HG02852 (cell line): ENCODE measurements around the gene KRTAP20-3.

Experiments
- ATAC-seq: cut with Tn5 transposase; IDR thresholded peaks from one replicate; pipeline ENCODE4 v1.9.1; 2021; ENCODE audit warnings: mild to moderate bottlenecking, moderate library complexity; ENCODE audit not compliant: unreplicated experiment

Gene KRTAP20-3

DNA sequence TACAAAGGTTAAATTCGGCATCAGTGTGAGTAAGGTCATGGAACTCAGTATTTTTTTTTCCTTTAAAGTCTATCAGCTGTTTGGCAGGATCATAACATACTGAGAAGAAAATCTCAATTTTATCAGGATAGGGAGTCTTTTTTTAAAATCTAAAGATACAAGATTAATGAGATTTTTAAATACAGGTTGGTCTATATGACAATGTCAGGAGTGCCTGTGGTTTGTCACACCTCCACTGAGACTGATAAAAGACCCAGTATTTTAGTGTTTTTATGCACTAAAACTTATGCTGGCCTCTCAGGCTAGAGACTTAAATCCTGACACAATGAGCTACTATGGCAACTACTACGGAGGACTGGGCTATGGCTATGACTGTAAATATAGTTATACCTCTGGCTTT lies at the start of gene KRTAP20-3:
Gene KRTAP20-3, plus strand, starts transcription at position 301 of the 400 bp plus-strand sequence.
- no peak for ATAC-seq

GRCh38 chr21:30598802-30599201 lies 43.9 kb upstream of the KRTAP20-3 start, which contains the start of gene KRTAP6-2:
Gene KRTAP6-2 (minus strand): TSS chr21:30598902. CDS start chr21:30598874, 28 bp downstream.
- ATAC-seq = no peak

DNA sequence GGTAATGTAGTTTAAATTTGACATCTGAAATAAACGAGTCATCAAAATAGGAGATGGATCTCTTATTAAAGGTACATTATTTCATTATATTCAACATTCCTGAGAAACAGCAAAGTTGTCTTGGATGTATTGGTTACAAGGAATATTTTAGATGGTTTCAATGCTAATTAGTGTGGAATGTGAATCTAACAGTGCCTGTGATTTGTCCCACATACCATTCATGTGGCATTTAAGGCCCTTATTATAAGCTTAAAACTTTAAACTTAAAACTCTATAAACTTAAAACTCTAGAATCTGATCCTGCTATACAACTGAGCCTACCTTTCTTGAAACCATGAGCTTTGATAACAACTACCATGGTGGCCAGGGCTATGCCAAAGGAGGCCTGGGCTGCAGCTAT lies 41.9 kb upstream of the KRTAP20-3 start, which contains the start of gene KRTAP22-1:
Gene KRTAP22-1, plus strand, starts transcription at position 301 of the 400 bp plus-strand sequence.
- no peak for ATAC-seq

DNA sequence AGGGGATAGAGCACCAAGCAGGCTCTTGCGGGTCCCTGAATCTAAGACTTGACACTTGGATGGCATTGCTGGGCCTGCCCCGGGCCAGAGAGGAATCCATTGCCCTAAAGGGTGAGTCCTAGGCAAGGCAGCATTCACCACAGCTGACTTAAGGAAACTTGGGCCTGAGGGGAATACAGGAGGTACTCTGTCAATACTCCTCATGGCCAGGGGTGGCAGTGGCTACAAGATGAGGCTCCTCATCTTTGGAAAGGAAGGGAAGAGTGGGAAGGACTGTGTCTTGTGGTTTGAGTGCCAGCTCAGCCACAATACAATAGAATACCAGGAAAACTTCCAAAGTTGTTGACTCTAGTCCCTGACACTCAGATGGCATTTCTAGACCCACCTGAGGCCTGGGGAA lies 36.7 kb upstream of the KRTAP20-3 start:
- ATAC-seq = no peak

DNA sequence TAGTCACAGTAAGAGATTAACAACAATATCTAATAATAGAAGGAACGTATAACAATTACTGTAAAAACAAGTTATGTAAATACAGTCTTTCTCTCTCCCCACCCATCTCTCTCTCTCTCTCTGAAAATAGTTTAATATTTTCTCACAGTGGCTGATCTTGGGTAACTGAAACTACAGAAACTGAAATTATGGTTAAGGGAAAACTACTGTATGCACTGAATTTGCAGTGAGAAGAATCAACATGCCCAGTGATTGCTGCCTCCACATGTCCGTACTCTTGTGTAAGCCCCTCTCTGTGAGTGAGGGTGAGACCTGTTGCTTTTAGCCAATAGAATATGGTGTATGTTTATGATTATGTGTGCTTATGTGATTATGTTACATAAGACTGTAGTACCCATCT lies 30.5 kb upstream of the KRTAP20-3 start:
- ATAC-seq = no peak

GRCh38 chr21:30613836-30614235 lies 28.8 kb upstream of the KRTAP20-3 start, which contains the start of gene KRTAP6-1:
Gene KRTAP6-1 (minus strand): TSS chr21:30613930. CDS start chr21:30613904, 26 bp downstream.
- no peak for ATAC-seq

DNA sequence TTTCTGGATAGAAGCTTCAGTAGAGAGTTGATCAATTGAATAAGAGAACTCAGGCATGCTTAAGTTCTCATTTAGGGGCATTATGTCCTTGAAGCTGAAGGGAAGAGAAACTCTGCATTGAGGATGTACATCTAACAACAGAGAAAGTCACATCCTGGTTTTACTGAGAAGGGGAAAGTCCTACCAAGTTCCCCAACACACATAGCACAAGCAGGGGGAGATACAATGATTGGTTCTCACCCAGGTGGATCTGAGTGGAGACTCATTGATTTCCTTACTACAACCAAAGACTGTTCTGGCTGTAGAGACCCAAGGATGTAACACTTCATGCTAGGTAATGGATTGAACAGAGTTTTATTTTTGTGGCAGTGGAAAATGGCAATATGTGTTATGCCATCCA lies 27.5 kb upstream of the KRTAP20-3 start:
- no peak for ATAC-seq

- no peak for ATAC-seq
Measured at GRCh38 chr21:30616125-30616524, 26.5 kb upstream of the KRTAP20-3 start, which contains the start of gene KRTAP20-1. Gene KRTAP20-1 (plus strand): TSS chr21:30616425. CDS start chr21:30616455, 30 bp downstream.

DNA sequence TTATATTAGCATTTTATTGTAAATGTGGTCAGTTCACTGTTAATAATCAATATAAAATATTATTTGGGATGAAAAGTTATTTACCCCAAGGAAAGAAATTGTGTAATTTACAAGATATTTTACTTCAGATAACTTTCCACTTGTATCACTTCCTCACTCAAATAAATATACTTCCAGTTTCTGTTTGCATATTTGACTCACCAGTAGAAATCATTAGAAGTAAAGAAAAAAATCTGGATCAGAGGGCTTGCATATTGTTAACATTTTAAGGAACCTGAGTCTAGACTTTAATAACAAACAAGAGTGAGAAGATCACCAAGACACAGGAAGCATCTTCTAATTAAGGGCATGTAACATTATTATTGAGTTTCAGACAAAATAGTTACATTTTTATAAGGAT lies 22.6 kb upstream of the KRTAP20-3 start:
- ATAC-seq = no peak

DNA sequence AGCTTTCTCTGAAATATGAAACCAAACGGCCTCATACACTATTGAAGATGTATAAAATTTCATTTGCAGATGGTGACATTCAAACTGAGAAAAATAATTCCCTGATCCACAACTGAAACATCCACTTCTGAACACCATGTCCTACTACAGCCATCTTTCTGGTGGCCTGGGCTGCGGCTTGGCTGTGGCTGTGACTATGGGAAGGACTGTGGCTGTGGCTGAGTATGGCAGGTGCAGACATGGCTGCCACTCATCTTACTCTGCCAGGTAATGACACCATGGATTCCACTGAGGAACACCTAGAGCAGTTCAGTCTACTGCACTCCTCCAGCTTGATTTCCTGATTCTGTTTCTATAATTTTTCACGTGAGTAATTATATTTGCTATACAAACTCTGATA lies 22.1 kb upstream of the KRTAP20-3 start, which contains the start of gene KRTAP20-4:
Gene KRTAP20-4, plus strand, starts transcription at position 106 of the 400 bp plus-strand sequence.
- no peak for ATAC-seq

- ATAC-seq = no peak
Measured at GRCh38 chr21:30623362-30623761, 19.3 kb upstream of the KRTAP20-3 start.

- ATAC-seq = no peak
Measured at GRCh38 chr21:30625449-30626165, 17.1 kb upstream of the KRTAP20-3 start.

DNA sequence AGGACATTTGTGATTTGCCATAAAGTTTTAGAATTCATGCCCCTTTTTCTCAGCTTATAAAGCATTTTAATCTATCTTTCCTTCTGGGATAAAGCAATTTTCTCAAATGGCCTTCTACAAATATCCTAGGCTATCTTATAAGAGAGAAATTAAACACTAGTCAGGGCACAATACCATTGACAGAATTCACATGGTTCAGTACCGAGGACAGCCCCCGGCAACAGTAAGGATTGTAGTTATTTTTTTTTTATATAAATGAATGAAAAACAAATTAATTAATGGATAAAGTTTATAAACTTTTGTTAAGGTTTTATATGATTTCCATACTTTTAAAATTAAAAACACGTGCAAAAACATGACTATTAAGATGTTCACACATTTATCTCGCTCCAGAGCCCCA lies 14.6 kb upstream of the KRTAP20-3 start:
- no peak for ATAC-seq

DNA sequence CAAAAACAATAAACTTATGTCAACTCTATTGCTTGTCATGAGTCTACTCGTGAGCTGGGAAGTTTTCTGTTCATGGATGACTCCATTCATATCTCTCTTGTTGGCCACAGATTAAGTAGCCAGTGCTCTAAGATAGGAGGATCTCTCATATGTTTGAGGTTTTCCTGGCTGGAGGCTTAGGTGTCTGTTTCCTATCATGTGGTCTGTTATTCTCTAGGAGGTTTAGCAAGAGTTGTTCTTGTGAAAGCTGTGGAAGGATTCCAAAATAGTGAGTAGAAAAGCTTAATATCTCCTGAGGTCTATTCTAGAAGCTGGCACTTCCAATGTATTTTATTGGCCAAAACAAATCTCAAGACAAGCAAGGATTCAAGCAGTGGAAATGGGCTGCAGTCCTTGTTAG lies 13.5 kb upstream of the KRTAP20-3 start:
- no peak for ATAC-seq

DNA sequence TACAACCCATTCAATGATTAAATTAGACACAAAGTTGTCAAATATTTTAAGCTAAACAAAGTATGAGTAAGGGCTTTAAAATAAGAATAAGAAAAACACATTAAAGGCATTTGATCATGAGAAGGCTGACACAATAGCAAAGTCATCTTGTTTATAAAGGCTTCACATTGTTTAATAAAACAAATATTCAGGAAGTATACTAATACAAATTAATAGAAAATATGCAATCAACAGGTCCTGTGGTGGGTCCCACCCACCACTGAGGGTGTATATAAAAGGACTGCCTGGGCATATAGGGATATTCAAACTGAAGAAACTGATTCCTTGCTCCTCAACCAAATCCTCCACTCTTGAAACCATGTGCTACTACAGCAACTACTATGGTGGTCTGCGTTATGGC lies 7.8 kb upstream of the KRTAP20-3 start, which contains the start of gene KRTAP20-2:
Gene KRTAP20-2, plus strand, starts transcription at position 301 of the 400 bp plus-strand sequence. Its CDS starts 58 bp downstream, at position 359.
- ATAC-seq = no peak

- ATAC-seq = no peak
Measured at GRCh38 chr21:30638686-30639085, 4.0 kb upstream of the KRTAP20-3 start.

DNA sequence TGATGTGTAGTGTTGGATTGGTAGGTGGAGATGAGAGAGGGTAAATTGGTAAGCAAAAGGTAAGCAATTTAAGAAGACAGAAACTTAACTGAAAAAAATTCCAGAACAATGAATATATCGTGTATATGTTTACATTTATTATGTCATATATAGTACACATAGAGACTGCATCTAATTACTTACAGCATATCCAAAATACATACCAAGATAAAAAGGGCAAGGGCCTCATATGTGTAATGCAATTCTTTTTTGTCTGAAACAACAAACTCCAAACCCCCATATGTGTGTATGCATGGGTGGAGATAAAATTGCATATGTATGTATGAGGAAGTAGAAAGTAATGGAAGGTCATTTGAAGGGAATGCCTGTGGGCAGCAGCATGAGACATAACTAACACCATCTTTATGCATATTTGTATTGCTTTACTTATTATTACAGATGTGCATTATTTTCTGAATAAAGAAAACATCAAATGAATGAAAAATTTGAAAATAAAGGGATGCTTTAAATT lies 4.3 kb downstream of the KRTAP20-3 start:
- no peak for ATAC-seq

GRCh38 chr21:30652891-30653290 lies 10.2 kb downstream of the KRTAP20-3 start:
- no peak for ATAC-seq

GRCh38 chr21:30668776-30669175 lies 26.1 kb downstream of the KRTAP20-3 start:
- ATAC-seq = no peak

DNA sequence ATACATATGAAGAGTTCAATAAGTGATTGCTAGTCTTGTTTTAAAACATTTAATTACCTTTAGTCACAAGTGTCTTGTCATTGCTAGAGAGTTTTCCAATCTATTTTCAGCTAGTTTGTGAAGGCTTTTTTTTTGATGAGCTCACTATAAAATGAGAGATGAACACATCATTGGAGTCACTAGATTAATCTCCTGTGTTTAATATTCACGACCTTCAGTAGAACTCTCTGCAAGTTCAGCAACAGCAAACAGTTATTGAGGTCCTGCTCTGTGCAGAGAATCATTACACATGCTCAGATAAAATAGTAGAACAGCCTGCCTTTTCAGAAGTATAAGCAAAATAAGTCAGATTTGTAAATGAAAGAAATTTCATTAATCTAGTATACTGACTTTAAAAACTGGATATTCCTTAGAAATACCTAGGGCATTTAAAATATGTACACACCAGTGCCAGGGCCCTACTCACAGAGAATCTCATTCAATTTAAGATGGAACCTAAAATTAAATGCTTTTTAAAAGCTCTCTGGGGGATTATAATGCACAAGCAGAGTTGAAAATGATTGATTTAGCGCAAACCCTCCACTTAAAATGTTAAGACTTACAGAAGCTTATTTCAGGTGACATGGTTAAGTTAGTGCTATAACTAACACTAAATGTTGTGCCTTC lies 30.5 kb downstream of the KRTAP20-3 start:
- ATAC-seq = no peak

GRCh38 chr21:30674312-30674711 lies 31.6 kb downstream of the KRTAP20-3 start:
- ATAC-seq = no peak

DNA sequence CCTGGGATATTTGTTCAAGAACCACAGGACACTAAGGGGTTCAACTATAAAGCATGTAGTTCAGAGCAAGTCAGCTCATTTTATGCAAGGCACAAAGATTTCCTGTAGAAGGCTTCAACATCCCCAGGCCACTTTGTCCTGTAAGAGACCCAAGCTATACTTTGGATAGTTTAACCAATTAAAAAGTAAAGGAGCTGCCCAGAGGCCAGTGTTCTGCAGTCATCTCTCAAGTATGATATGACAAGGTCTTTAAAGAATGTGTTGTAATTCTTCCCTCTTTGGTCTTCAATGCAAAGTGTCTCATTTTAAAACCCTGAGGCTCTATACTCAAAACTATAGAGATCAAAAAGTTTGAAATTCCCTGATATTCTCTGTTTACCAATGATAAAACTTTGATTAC lies 34.1 kb downstream of the KRTAP20-3 start:
- ATAC-seq = no peak
